NCI-H2196 (cell line): ENCODE results near the gene CRACDL.

ENCODE experiments used
- DNase-seq: peaks from one replicate; lab custom pipeline; 2025; ENCODE audit not compliant: unreplicated experiment; lab: John Stamatoyannopoulos, UW

CRACDL gene

GRCh38 chr2:98935777-98936352 is at the start of gene CRACDL:
CRACDL (minus strand) TSS chr2:98936225; CDS start chr2:98846800, 89,425 bp downstream.
- peak; percentile 26 for DNase-seq

DNA sequence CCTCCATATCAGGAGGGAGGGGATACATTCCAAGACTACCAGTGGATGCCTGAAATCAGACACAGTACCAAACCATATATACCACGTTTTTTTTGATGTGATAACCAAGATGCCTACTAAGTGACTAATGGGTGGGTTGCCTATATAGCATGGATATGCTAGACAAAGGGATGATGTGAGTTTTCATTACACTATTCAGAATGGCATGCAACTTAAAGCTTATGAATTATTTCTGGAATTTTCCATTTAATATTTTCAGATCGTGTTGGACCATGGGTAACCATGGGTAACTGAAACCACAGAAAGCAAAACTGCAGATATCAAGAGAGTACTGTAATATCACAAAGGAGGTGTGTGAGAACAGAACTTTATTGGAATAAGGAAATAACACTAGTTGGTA is 39.6 kb upstream of the CRACDL start:
- DNase-seq = no peak

GRCh38 chr2:98972582-98973167 is 36.6 kb upstream of the CRACDL start:
- DNase-seq = no peak

GRCh38 chr2:98959810-98960507 is 23.9 kb upstream of the CRACDL start:
- DNase-seq = no peak

DNA sequence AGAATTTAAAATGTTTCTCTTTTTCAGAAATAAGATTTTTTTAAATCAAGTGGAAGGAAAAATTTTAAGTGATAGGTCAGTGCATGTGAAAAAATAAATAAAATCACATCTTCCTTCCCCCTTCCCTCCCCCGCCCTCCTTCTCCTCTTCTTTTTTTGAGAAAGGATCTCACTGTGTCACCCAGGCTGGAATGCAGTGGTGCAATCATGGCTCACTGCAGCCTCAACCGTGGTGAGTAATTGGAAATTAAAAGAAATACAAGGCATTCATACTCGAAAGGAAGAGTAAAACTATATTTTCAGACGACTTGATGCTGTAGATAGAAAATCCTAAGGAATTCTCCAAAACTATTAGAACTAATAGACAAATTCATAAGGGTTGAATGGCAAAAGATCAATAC is 16.9 kb upstream of the CRACDL start:
- no peak for DNase-seq

GRCh38 chr2:98948956-98949739 is 13.1 kb upstream of the CRACDL start:
- no peak for DNase-seq

DNA sequence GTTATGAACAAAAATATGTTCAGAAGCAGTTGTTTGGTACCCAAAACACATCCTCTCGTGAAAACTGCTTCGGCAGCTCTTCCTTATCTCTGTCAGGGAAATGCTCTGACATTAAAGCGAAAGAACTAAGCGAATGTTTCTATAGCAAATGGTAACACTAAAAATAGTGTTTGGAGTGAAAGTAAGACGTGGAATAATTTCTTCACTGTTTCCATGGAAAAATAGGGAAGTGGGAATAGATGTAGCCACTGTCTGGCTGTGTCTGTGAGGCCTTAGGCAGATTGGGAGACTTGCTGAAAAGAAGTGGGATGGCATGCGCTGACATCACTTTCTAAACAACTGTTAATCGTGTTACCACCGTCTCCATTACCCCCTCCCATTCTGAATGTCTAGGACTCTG is 11.5 kb upstream of the CRACDL start:
- DNase-seq = no peak

DNA sequence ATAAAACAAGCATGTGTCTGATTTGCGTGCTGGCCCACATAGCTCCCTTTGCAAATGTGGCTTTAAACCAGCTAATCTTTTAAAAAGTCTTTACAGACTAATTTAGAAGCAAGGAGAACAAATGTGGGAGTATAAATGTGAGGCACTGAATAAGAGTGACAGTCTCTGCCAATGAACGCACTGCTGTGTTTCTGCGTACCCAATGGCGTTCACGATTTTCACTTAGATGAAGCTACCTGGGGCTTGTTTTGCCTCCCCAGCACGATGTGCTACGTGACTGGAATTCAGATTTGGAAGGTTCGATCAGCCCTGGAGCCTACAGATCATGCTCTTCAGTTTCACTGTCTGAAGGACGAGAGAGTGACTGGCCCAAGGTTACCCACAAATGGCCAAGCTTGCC is 10.8 kb upstream of the CRACDL start:
- no peak for DNase-seq

GRCh38 chr2:98944775-98945174 is 8.8 kb upstream of the CRACDL start:
- no peak for DNase-seq

DNA sequence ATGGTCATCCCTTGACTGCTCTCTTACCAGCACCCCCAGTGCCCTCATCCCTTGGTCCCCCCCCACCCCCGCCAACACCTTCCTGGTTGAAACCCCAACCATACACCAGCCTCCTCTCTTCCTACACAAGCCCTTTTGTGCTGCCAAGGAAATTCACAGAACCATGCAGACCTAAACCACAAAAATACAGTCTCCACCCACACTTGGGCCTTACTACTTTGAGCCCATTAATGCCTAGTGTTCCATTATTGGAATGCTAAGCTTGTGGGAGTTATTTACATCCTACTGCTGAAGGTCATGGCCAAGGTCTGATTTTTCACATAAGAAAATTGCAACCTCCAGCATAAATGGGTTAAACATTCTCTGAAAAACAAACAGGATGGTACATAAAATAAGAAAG is 4.1 kb upstream of the CRACDL start:
- no peak for DNase-seq

DNA sequence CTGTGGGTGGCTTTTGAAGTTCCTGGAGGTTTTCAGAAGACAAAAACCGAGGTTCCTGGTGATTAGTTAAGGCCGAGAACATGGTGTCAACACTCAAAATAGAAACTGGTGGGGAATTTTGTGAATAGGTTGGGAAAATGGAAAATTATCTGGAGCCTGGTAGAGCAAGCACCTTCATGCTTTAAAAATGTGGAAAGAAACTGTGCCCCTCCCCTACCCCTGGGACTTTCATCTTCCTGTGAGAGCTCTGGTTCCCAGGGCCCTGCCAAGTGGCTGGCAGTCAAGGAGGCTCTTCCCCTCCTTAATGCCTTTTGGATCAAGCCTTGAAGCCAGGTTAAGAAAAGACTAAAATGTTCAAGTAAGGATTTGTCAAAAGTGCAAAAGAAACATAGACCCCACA is 1.9 kb upstream of the CRACDL start:
- no peak for DNase-seq

DNA sequence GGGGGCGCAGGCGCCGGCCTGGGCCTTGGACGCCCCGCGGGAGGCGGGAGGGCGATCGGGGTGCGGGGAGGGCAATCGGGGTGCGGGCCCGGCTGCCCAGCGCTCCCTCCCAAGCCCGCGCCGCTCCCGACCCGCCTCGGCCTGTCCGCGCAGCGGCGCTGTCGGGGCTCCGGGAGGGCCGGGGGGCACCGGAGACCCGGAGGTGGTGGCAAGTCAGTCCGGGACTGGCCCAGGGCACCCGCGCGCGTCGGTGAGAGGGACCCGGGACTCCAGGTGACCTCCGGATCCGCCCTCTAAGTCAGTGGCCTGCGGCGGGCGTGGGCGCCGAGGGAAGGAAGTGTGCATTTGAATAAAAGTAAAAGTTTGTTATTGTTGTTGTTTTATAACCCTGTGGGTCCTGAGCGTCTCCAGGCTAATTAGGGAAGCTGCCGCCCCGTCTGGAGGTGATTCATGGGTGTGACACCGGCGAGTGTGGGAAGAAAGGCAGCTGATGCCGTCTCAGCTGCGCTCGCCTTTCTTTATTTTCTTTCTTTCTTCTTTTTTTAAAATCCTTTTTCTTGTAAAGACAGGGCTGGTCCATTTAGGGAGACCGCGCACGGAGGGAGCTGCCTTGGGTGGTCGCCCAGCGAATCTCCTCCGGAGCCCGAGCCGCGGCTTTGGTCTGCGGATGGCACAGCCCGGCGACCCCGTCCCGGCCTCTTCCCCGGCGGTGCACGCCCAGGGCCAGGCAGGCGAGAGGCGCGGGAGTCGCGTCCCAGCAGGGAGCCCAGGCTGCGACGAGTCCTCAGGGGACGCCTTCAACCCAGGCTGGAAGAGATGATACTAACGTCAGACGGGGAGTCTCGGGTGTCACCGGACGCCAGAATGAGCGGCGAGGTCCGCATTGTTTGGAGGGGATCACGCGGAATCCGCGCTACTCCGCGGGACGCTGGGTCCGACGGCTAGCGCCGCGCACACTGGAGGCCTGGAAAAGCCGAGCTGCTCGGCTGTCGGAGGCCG is 627 bp upstream of the CRACDL start:
- peak; percentile 28 for DNase-seq

DNA sequence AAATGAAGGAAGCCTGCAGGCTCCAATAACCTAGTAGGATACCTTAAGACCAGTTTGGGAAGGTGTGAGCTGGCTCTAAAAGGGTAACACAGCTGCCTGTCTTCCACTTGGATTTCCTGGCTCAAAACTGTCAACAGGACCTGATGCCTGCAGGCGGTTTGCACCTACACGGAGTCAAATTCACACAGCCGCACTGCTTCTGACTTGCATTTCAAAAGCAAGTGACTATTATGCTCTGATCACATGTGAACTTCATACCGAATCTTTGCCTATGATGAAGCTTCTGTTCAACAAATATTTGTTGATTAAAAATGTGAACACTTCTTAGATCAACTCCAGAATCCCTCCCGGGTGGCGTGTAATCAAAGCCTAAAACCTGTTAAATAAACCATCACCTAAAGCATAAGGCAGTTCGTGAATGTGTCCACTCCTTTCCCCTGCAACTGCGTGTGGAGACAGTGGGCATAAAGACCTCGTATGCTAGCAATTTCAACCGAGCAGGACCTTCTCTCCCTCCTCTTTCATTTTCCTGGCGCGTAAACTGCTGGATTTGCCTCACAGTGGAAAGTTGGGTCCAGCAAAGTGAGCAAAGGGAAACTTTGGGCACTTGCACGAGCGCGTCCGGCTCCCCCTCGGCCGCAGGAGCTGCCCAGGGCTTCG is 784 bp downstream of the CRACDL start:
- DNase-seq = peak; percentile 50

DNA sequence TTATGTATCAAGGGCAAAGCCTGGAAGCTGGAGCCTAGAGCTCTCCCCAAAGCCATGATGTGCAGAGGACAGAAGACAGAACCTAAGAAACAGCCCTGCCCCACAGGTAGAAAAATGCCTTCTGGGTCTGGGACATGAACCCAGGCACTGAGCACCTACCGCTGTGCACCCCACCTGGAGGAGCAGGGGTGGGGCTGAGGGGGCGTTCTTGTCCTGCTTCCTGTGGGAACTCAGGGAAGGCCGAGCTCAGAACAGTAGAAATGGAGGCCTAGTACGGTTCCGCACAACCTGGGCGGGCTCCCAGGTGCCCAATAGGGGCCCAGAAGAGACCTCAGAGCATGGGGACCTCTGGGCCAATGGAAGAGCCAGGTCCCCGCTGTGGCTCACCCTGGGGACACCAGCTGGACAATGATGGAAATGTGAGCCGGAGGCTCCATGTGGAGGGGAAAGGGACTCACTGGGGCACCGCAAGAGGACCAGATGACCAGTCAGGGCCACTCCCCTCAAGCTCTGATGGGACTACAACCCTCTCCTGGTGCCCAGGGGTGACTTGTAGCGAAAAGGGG is 3.2 kb downstream of the CRACDL start:
- peak; percentile 79 for DNase-seq

- DNase-seq = no peak
These were observed 3.9 kb downstream of the CRACDL start for GRCh38 chr2:98932164-98932563.

- DNase-seq = no peak
These were observed 4.4 kb downstream of the CRACDL start for GRCh38 chr2:98931596-98931995.

- DNase-seq = no peak
These were observed 6.1 kb downstream of the CRACDL start for GRCh38 chr2:98929920-98930319.

DNA sequence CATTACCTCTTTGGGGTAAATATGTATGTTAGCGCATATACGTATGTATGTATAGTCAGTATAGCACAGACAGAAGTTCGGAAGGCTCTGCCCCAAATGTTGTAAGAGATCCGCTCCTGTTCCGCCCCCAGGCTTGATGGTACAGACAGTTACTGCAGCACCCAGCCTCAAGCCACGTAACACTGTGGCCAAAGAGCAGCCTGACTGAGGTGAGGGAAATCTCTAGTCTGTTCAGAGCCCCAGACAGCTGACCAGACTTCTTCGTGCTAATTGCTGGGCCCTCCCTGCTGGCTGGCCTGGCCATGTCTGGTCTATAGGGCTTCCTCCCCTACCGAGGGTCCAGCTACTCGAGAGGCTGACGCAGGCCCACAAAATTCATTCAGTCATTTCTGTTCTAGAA is 7.8 kb downstream of the CRACDL start:
- no peak for DNase-seq

- DNase-seq = peak; percentile 79
These were observed 9.0 kb downstream of the CRACDL start for GRCh38 chr2:98927027-98927426.

GRCh38 chr2:98926601-98927000 is 9.4 kb downstream of the CRACDL start:
- DNase-seq = peak; percentile 39
